NCI-H748 (cell line): ENCODE results near the gene PYHIN1.

Experiments
- DNase-seq: peaks from one replicate; lab custom pipeline; 2025; ENCODE audit not compliant: unreplicated experiment; lab: John Stamatoyannopoulos, UW

The PYHIN1 gene

GRCh38 chr1:158931055-158931737, at the start of gene PYHIN1:
PYHIN1 (plus strand) TSS chr1:158931552; CDS start chr1:158936911, 5,359 bp downstream.
- DNase-seq = no peak

GRCh38 chr1:158893654-158894053, 37.7 kb upstream of the PYHIN1 start:
- DNase-seq = no peak

DNA sequence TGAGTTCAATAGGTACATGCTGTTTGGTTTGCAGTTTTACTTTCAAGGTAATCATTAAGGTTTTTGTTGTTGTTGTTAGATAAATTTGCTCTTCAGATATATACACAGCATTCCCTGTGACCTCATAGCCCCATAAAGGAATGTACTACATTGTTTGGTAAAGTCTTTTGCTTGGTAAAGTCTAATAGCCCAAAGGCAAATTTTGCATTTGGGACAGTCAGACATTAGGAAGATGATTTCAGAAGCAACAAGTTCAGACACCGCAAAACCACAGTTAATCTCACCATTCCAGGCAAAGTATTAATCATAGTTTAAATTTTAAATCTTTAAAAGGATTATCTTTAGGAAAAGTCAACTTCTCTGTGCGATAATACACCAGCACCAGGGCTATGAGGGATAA, 32.6 kb upstream of the PYHIN1 start:
- DNase-seq = no peak

GRCh38 chr1:158901623-158902022, 29.7 kb upstream of the PYHIN1 start:
- DNase-seq = no peak

DNA sequence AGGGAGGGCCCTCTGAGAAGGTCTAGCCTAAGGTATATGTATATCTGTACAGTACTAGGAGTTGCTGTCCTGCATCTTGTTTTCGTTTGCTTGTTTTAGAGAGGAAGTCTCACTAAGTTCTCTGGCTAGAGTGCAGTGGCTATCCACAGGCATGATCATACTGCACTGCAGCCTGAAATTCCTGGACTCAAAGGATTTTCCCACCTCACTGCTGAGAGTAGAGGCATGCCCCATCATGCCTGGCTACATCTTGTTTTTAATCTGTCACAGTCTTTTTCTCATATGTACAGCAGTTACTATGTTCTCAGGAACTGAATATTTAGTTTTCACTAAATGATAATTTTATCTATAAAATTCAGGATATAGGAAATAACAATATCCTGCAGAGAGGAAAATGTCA, 15.3 kb upstream of the PYHIN1 start:
- no peak for DNase-seq

GRCh38 chr1:158924677-158925076, 6.7 kb upstream of the PYHIN1 start:
- DNase-seq = no peak

DNA sequence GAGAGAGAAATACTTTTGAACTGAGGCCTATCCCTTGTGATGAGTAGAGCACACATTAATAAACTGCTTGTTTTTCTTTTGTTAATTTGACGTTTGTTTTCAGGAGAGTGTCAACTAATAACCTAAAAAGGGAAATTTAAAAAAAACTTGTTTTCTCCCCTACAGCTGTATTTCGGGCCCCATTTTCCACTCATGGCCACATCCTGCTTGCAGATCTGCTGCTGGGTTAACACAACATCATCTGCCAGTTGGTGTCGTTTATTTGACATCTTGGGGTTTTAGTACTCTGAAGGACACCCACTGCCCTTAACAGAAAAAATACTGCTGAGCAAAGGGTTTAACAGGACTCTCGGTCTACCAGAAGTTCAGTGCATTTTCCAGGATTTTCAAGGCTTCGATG, 848 bp upstream of the PYHIN1 start:
- no peak for DNase-seq

DNA sequence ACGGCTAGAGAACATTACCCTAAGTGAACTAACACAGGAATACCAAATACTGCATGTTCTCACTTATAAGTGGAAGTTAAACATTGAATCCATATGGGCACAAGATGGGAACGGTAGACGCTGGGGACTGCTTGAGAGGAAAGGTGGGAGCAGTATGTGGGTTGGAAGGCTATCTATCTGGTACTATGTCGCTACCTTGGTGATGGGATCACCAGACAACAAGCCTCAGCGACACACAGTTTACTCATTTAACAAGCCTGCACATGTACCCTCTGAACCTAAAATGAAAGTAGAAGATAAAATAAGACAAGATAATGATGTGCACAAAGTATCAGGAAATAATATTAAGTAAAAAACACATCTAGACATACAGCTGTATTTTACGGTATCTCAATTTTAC, 819 bp downstream of the PYHIN1 start:
- DNase-seq = no peak

DNA sequence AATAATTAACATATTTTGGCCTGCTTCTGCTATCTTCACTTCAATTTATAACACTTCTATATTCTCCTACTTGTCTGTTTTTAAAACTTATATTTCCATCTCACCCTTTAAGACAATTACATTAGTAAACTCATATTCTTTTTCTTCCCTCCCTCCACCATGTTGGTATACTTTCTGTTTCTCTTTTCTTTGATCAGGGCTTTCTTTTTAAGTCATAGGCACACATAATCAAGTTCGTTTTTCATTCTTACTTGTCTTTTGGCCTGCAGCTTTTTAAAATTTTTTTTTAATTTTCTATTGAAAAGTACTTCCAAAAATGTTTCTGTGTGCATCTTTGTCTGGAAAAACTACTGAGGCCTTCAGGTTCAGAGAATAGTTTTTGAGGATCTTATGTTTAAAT, 2.3 kb downstream of the PYHIN1 start:
- DNase-seq = no peak

DNA sequence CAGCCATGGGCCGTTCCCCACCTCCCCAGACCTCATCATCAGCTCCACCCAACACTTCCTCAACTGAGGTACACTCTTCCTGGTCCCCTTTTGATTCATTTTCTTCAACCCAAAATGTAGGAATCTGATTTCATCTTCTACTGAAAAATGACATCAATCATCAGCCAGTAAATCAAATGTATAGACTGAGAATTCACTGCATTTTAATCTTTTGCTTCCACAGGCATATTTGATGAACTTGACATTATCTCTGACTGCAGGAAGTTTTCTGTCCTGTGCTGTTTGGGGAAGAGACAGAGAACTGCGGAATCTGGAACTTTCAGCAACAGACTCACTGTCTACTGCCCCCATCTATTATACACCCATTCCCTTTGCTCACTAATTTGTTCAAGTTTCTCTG, 7.8 kb downstream of the PYHIN1 start:
- no peak for DNase-seq

DNA sequence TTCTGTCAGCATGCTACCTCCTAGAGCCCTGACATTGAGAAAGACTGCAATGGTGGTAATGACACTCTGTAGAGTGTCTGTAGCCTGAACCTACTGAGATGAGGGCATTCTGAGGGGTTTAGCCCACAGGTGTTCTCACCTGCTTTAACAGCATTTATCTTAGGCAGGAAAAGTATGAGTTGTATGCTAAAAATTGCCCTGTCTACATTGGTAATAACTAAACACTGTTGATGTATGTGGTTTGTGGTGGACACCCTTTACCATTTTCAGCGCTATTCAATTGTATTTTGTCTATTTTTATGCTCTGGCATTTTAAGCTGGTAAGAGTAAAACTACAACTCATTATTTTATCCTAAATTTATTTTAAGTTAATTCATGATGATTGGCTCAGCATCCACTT, 10.0 kb downstream of the PYHIN1 start:
- DNase-seq = no peak

- no peak for DNase-seq
These were observed 11.1 kb downstream of the PYHIN1 start for GRCh38 chr1:158942490-158942889.

GRCh38 chr1:158943059-158943458, 11.7 kb downstream of the PYHIN1 start:
- no peak for DNase-seq

DNA sequence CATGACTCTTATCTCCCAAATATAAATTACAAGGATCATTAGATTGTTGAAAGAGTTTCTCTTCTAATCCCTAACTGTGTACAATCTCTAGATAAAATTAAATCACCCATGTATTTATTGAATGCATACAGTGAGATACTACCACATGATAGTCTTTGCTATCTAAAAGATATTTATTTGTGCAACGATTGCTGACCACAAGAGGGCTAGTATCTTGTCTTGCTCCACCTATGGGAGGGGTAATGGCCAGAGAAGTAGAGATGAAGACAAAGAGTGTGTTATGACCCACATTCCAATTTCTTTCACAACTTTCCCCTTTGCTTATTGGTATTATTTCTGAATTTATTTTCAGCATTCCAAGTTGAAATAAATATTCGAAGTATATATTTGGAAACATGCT, 13.7 kb downstream of the PYHIN1 start:
- DNase-seq = no peak

DNA sequence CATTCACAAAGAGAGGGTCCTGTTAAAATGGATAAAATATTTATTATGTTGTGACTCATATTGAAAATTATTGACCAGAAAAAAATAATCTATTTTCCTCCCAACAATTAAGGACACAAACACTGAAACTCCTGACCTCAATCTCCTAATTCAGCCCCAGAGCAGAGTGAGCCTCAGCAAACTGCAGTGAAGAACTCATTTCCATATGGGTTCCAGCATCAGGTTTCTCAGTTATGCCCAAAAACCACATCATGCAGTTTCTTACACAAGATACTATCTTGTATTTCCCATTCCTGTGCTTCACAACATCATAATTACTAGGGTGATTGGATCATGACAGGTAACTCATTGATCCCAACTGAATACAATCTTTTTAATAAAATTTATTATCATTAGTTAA, 15.4 kb downstream of the PYHIN1 start:
- no peak for DNase-seq

GRCh38 chr1:158951956-158952355, 20.6 kb downstream of the PYHIN1 start:
- DNase-seq = peak; percentile 38

- no peak for DNase-seq
These were observed 21.1 kb downstream of the PYHIN1 start for GRCh38 chr1:158952416-158952815.

DNA sequence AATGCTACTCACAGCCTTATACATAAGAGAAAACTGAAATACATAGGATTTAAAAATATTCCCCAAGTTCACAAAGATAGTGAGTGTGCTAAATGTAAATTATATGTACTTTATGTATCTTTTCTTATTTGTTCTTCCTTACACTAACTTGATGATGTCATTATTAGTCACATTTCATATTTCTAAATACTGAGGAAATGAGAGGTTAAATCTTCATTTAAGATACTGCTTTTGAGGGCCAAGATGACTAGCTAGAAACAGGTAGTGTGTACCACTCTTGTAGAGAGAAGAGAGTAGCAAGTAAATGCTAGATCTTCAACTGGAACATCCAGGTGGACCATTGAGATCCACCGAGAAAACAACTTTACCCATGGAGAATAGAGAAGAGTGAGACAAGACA, 29.8 kb downstream of the PYHIN1 start:
- DNase-seq = no peak

DNA sequence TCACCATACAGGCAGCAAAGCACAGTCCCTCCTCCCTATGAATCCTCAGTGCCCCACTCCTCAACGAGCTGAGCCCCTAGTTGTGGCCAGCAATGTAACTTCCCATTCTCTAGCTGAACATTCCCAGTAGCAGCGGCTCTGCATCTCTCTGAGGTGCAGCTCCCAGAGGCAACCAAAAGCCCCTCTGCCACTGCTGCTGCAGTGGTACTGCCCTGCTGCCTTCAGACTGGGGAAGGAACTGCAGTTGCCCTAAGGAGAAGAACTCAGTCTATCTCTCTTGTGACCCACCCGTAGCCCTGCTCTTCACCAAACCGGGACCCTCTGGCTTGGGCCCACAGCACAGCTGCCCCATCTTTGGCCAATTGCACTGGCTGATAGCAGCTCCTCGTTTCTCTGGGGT, 31.6 kb downstream of the PYHIN1 start:
- no peak for DNase-seq

- no peak for DNase-seq
These were observed 37.8 kb downstream of the PYHIN1 start for GRCh38 chr1:158969166-158969565.

DNA sequence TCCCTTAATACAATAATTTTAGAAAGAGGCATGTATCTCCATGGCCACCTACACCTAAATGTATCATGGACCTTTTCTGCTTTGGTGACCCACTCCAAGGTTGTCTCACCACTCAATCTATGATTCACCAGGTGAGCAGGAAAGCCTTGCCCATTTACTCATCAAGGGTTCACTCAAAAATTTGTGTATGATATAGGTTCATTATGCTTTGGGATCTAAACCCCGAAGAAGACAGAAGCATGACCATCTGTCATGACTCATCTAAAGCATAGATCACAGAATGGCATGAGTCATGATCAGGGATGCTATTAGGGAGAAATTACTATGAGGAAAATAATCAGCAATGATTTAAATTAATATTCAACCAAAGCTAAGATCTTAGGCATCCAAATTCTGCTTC, 38.5 kb downstream of the PYHIN1 start:
- no peak for DNase-seq

- DNase-seq = no peak
These were observed 41.5 kb downstream of the PYHIN1 start for GRCh38 chr1:158972841-158973240.

GRCh38 chr1:158976219-158976618, 44.9 kb downstream of the PYHIN1 start:
- no peak for DNase-seq
